GM10847 (cell line): ENCODE measurements around the gene ATG2B.

Experiments used
- POLR2A ChIP-seq: IDR thresholded peaks from 2 replicates; pipeline ENCODE4 v1.6.1; 2011; ENCODE audit not compliant: insufficient read length; ENCODE audit errors: extremely low read depth

The ATG2B gene

GRCh38 chr14:96272777-96273473, 90.2 kb downstream of the ATG2B start:
- no peak for TF ChIP-seq POLR2A

GRCh38 chr14:96271421-96271762, 91.7 kb downstream of the ATG2B start:
- TF ChIP-seq POLR2A = no peak

- TF ChIP-seq POLR2A = no peak
Measured at GRCh38 chr14:96270565-96271420, 92.3 kb downstream of the ATG2B start.

- TF ChIP-seq POLR2A = no peak
Measured at GRCh38 chr14:96269359-96269710, 93.8 kb downstream of the ATG2B start.

GRCh38 chr14:96268431-96269358, 94.4 kb downstream of the ATG2B start:
- no peak for TF ChIP-seq POLR2A

GRCh38 chr14:96267916-96268315, 95.2 kb downstream of the ATG2B start:
- TF ChIP-seq POLR2A = no peak

GRCh38 chr14:96267336-96267735, 95.8 kb downstream of the ATG2B start:
- TF ChIP-seq POLR2A = no peak

GRCh38 chr14:96265383-96266095, 97.6 kb downstream of the ATG2B start:
- no peak for TF ChIP-seq POLR2A

- no peak for TF ChIP-seq POLR2A
Measured at GRCh38 chr14:96264853-96265252, 98.3 kb downstream of the ATG2B start.

GRCh38 chr14:96264200-96264553, 99.0 kb downstream of the ATG2B start:
- no peak for TF ChIP-seq POLR2A

GRCh38 chr14:96263347-96264199, 99.6 kb downstream of the ATG2B start:
- TF ChIP-seq POLR2A = no peak

- TF ChIP-seq POLR2A = no peak
Measured at GRCh38 chr14:96261772-96262655, 101.1 kb downstream of the ATG2B start.

GRCh38 chr14:96261053-96261452, 102.1 kb downstream of the ATG2B start:
- TF ChIP-seq POLR2A = no peak

GRCh38 chr14:96260341-96260821, 102.8 kb downstream of the ATG2B start:
- no peak for TF ChIP-seq POLR2A
